ENCODE data around the gene NINL.
"Not testable (repeated sequence)": the region's sequence is repeated elsewhere in the genome, so short reads cannot be mapped to it uniquely, and the experiment has no call there.

NINL gene

DNA sequence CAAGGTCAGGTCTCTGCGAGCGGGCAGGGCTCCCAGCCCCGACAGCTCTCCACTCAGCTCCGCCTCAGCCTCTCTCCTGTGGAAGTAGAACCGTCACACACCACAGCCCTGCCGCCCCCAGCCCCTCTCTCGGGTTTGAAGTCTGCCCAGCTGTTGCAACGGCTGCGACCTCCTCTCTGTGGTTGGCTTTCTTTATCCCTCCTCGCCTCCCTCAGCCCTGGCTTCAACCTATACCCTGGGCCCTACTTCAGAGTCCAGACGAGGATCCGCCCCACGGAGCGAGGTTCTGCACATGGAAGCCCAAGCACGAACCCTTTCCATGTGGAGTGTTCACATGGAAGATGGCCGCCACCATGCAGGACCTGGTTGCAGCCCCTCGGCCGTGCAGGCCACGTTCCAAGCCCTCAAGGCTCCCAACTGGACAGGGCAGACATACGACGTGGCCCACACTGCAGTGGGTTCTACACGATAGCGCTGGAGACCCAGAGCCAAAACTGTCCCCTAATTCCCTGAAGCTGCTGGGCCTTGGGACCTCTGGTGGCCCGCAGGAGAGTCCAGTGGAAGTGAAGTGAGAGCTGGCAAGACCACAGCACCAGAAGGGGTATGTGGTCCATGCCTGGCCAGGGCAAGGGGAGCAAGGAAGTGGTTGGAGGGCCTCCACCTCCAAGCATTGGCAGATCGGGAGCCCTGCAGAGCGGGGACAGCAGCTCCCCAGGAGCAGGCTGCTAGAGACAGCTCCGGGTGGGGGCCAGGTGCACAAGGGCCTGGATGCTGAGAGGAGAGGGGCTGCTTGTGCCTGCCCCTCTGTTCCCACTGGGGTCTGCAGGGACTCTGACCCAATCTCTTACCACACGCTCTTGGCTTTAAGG lies 108.1 kb downstream of the NINL start:
- H3K27ac ChIP-seq: no peak overlapping the region
- no peak for DNase-seq
- no peaks in the 10 kb centered on the region for H3K27me3 ChIP-seq (ENCODE audit: insufficient read depth, low read depth, severe bottlenecking)
- TF ChIP-seq, protein P1, sequence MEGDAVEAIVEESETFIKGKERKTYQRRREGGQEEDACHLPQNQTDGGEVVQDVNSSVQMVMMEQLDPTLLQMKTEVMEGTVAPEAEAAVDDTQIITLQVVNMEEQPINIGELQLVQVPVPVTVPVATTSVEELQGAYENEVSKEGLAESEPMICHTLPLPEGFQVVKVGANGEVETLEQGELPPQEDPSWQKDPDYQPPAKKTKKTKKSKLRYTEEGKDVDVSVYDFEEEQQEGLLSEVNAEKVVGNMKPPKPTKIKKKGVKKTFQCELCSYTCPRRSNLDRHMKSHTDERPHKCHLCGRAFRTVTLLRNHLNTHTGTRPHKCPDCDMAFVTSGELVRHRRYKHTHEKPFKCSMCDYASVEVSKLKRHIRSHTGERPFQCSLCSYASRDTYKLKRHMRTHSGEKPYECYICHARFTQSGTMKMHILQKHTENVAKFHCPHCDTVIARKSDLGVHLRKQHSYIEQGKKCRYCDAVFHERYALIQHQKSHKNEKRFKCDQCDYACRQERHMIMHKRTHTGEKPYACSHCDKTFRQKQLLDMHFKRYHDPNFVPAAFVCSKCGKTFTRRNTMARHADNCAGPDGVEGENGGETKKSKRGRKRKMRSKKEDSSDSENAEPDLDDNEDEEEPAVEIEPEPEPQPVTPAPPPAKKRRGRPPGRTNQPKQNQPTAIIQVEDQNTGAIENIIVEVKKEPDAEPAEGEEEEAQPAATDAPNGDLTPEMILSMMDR (IDR thresholded peaks at IDR 0.05; ENCODE audit: low read depth, low read length): no peak
- no peaks in the 10 kb centered on the region for H3K9me3 ChIP-seq (ENCODE audit: severe bottlenecking)
- no peak overlapping the region for H3K4me3 ChIP-seq (ENCODE audit: low read depth, low read length)
- peaks cover 79% of the 10 kb centered on the region for H3K36me3 ChIP-seq

- Histone ChIP-seq H3K4me3 (ENCODE audit: low read depth, low read length) (no peak overlapping the region), H3K27me3 (ENCODE audit: insufficient read depth, low read depth, severe bottlenecking) (no peaks in the 10 kb centered on the region), H3K9me3 (ENCODE audit: severe bottlenecking) (no peaks in the 10 kb centered on the region), H3K27ac (no peak overlapping the region), H3K36me3 (peaks cover 78% of the 10 kb centered on the region)
- DNase-seq: no peak
- TF ChIP-seq, protein P1 (IDR thresholded peaks at IDR 0.05; ENCODE audit: low read depth, low read length): no peak
Measured at GRCh38 chr20:25476106-25477013, 109.0 kb downstream of the NINL start.

GRCh38 chr20:25473297-25473696 lies 112.0 kb downstream of the NINL start:
- peaks cover 71% of the 10 kb centered on the region for H3K36me3 ChIP-seq

DNA sequence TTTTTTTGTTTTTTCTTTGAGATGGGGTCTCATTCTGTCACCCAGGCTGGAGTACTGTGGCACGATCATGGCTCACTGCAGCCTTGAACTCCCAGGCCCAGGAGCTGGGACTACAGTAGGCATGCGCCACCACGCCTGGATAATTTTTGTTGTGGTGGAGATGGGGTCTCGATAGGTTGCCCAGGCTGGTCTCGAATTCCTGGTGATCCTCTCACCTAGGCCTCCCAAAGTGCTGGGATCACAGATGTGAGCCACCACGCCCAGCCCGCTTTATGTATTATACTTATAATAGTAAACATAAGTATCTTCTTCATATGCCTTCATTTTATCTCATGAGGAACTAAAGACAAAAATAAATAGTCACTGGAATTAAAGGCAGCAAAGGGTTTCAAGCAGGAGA lies 114.3 kb downstream of the NINL start:
- H3K9me3 ChIP-seq (ENCODE audit: severe bottlenecking): no peaks in the 10 kb centered on the region
- TF ChIP-seq, protein P1 (IDR thresholded peaks at IDR 0.05; ENCODE audit: low read depth, low read length): no peak
- H3K27ac ChIP-seq: no peak overlapping the region
- H3K36me3 ChIP-seq: peaks cover 71% of the 10 kb centered on the region
- no peaks in the 10 kb centered on the region for H3K27me3 ChIP-seq (ENCODE audit: insufficient read depth, low read depth, severe bottlenecking)
- DNase-seq: no peak
- H3K4me3 ChIP-seq (ENCODE audit: low read depth, low read length): no peak overlapping the region

More at GRCh38 chr20:25473297-25473696, 112.0 kb downstream of the NINL start:
- H3K27me3 ChIP-seq (ENCODE audit: insufficient read depth, low read depth, severe bottlenecking); H3K9me3 ChIP-seq (ENCODE audit: severe bottlenecking); DNase-seq; H3K27ac ChIP-seq; H3K4me3 ChIP-seq (ENCODE audit: low read depth, low read length): not testable (repeated sequence)

- Histone ChIP-seq H3K9me3 (ENCODE audit: severe bottlenecking) (no peaks in the 10 kb centered on the region), H3K4me3 (ENCODE audit: low read depth, low read length) (no peak overlapping the region), H3K27me3 (ENCODE audit: insufficient read depth, low read depth, severe bottlenecking) (no peaks in the 10 kb centered on the region), H3K27ac (no peak overlapping the region), H3K36me3 (peaks cover 73% of the 10 kb centered on the region)
- peak; percentile 65 for DNase-seq
- TF ChIP-seq, protein P1 (IDR thresholded peaks at IDR 0.05; ENCODE audit: low read depth, low read length): peak; percentile 85
Measured at GRCh38 chr20:25470045-25470444, 115.3 kb downstream of the NINL start.

GRCh38 chr20:25469558-25469957 lies 115.8 kb downstream of the NINL start:
- DNase-seq: no peak
- Histone ChIP-seq H3K36me3 (peaks cover 75% of the 10 kb centered on the region), H3K4me3 (ENCODE audit: low read depth, low read length) (no peak overlapping the region), H3K27ac (no peak overlapping the region), H3K27me3 (ENCODE audit: insufficient read depth, low read depth, severe bottlenecking) (no peaks in the 10 kb centered on the region), H3K9me3 (ENCODE audit: severe bottlenecking) (no peaks in the 10 kb centered on the region)
- TF ChIP-seq, protein P1 (IDR thresholded peaks at IDR 0.05; ENCODE audit: low read depth, low read length): no peak

All from WERI-Rb-1 (cell line).